ENCODE measurements around the gene HCFC1R1.

The HCFC1R1 gene

GRCh38 chr16:3007059-3007956, 16.4 kb downstream of the HCFC1R1 start:
- H3K4me1 ChIP-seq (ENCODE audit: insufficient read depth, low read length, severe bottlenecking) = peaks cover 4% of the 10 kb centered on the region
- no peaks in the 10 kb centered on the region for H3K9me2 ChIP-seq (ENCODE audit: low read depth, low read length)
- no peak overlapping the region for H3K9ac ChIP-seq (ENCODE audit: low read length)
- no peaks in the 10 kb centered on the region for H3K9me3 ChIP-seq (ENCODE audit: low read length)
- H3F3A ChIP-seq (ENCODE audit: insufficient read depth, low read length) = no peaks in the 10 kb centered on the region
- no peak overlapping the region for H3K4me3 ChIP-seq (ENCODE audit: low read depth, low read length, poor library complexity, severe bottlenecking)
- H2AFZ ChIP-seq (ENCODE audit: low read length) = no peak overlapping the region
- no peak overlapping the region for H3K4me2 ChIP-seq (ENCODE audit: low read length)
- no peaks in the 10 kb centered on the region for H3K36me3 ChIP-seq (ENCODE audit: insufficient read depth, low read length)
- H4K20me1 ChIP-seq (ENCODE audit: insufficient read depth, low read length) = no peaks in the 10 kb centered on the region
- TF ChIP-seq, protein P1, sequence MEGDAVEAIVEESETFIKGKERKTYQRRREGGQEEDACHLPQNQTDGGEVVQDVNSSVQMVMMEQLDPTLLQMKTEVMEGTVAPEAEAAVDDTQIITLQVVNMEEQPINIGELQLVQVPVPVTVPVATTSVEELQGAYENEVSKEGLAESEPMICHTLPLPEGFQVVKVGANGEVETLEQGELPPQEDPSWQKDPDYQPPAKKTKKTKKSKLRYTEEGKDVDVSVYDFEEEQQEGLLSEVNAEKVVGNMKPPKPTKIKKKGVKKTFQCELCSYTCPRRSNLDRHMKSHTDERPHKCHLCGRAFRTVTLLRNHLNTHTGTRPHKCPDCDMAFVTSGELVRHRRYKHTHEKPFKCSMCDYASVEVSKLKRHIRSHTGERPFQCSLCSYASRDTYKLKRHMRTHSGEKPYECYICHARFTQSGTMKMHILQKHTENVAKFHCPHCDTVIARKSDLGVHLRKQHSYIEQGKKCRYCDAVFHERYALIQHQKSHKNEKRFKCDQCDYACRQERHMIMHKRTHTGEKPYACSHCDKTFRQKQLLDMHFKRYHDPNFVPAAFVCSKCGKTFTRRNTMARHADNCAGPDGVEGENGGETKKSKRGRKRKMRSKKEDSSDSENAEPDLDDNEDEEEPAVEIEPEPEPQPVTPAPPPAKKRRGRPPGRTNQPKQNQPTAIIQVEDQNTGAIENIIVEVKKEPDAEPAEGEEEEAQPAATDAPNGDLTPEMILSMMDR (IDR thresholded peaks at IDR 0.05; ENCODE audit: low read length) = no peak
- no peak for TF ChIP-seq EZH2 (IDR thresholded peaks at IDR 0.05; ENCODE audit: borderline replicate concordance, low read length)
- no peak overlapping the region for H3K27ac ChIP-seq (ENCODE audit: low read depth, low read length, poor library complexity, severe bottlenecking)
- H3K27me3 ChIP-seq (ENCODE audit: insufficient read depth, low read length) = peaks cover 23% of the 10 kb centered on the region
- H3K79me2 ChIP-seq (ENCODE audit: insufficient read depth, low read length) = no peaks in the 10 kb centered on the region

DNA sequence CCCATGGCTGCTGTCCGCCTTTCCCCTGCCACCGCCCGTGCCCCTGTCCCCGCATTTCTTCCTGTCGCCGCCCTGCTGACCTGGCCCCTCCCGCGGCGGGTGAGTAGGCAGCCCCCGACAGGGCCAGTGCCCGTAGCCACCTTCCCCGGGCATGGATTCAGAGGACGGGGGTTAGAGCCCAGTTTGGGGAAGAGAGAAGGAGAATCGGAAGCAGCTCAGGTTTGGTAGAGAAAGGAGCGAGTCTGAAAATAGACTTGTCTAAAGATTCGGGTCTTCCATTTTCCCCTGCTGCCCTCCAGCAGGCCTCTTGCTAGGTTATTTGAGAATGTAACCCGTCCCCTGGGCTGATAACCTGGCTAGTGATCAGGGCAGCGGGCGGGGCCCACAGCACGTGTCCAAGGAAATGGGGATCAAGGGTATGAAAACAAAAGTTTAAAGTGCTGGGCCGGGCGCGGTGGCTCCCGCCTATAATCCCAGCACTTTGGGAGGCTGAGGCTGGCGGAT, 18.9 kb downstream of the HCFC1R1 start:
- Histone ChIP-seq H3K79me2 (ENCODE audit: insufficient read depth, low read length) (no peaks in the 10 kb centered on the region), H3K27ac (ENCODE audit: low read depth, low read length, poor library complexity, severe bottlenecking) (no peak overlapping the region), H3K4me2 (ENCODE audit: low read length) (peak overlapping the region; percentile 65), H3K9ac (ENCODE audit: low read length) (peak overlapping the region; percentile 37; the same call in 1 of the 2 replicates), H4K20me1 (ENCODE audit: insufficient read depth, low read length) (no peaks in the 10 kb centered on the region), H3F3A (ENCODE audit: insufficient read depth, low read length) (no peaks in the 10 kb centered on the region), H3K4me3 (ENCODE audit: low read depth, low read length, poor library complexity, severe bottlenecking) (peak overlapping the region; percentile 55), H3K9me2 (ENCODE audit: low read depth, low read length) (no peaks in the 10 kb centered on the region), H3K36me3 (ENCODE audit: insufficient read depth, low read length) (no peaks in the 10 kb centered on the region), H3K9me3 (ENCODE audit: low read length) (no peaks in the 10 kb centered on the region), H2AFZ (ENCODE audit: low read length) (no peak overlapping the region), H3K4me1 (ENCODE audit: insufficient read depth, low read length, severe bottlenecking) (peaks cover 4% of the 10 kb centered on the region), H3K27me3 (ENCODE audit: insufficient read depth, low read length) (peaks cover 17% of the 10 kb centered on the region)
- TF ChIP-seq EZH2 (IDR thresholded peaks at IDR 0.05; ENCODE audit: borderline replicate concordance, low read length) = no peak
- TF ChIP-seq, protein P1 (IDR thresholded peaks at IDR 0.05; ENCODE audit: low read length) = no peak

DNA sequence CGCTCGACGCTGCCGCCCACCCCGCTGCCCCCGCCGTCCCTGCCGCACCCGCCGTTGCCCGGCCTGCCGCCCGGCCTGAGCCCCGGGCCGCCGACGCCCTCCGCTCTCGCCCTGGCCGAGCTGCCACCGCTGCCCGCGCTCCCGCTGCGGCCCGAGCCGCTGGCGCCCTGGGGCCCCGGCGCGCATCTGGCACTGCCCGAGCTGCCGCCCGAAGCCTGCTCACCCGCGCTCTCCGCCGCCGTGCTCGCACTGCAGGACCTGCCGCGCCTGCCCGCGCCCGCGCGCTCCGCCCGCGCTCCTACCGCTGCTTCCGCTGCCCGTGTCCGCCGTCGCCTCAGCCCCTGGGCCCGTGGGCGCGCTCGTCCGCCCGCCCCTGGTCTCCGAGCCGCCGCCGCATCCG, 19.4 kb downstream of the HCFC1R1 start:
- Histone ChIP-seq H3K4me2 (ENCODE audit: low read length) (no peak overlapping the region), H3K4me1 (ENCODE audit: insufficient read depth, low read length, severe bottlenecking) (peaks cover 4% of the 10 kb centered on the region), H3K4me3 (ENCODE audit: low read depth, low read length, poor library complexity, severe bottlenecking) (no peak overlapping the region)

More for the DNA sequence above, 19.4 kb downstream of the HCFC1R1 start:
- Histone ChIP-seq H3K9me2 (ENCODE audit: low read depth, low read length) (no peaks in the 10 kb centered on the region), H3K27ac (ENCODE audit: low read depth, low read length, poor library complexity, severe bottlenecking) (no peak overlapping the region), H3K9me3 (ENCODE audit: low read length) (no peaks in the 10 kb centered on the region), H3K79me2 (ENCODE audit: insufficient read depth, low read length) (no peaks in the 10 kb centered on the region), H3F3A (ENCODE audit: insufficient read depth, low read length) (no peaks in the 10 kb centered on the region), H3K27me3 (ENCODE audit: insufficient read depth, low read length) (peaks cover 22% of the 10 kb centered on the region), H4K20me1 (ENCODE audit: insufficient read depth, low read length) (no peaks in the 10 kb centered on the region), H3K36me3 (ENCODE audit: insufficient read depth, low read length) (no peaks in the 10 kb centered on the region), H3K9ac (ENCODE audit: low read length) (no peak overlapping the region), H2AFZ (ENCODE audit: low read length) (no peak overlapping the region)
- TF ChIP-seq, protein P1 (IDR thresholded peaks at IDR 0.05; ENCODE audit: low read length) = no peak
- no peak for TF ChIP-seq EZH2 (IDR thresholded peaks at IDR 0.05; ENCODE audit: borderline replicate concordance, low read length)

All from OCI-LY1 (cell line).